Measurements from ENCODE around the gene GRIK5.

The GRIK5 gene

DNA sequence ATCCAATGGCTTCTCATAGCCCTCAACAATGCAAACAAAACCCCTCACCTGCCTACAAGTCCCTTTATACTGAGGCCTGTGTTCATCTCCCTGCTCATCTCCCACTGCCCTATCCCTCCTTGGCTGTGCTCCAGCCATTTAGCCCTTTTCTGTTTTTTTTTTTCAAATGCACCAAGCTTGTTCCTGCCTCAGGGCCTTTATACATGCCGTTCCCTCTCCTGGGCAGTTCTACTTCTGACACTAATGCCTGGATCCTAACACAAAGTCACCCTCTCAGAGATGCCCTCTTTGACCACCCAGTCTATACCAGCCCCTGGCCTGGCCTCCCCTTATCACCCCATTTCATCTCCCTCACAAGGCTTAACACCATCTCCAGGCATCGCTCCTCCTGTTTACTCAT is 32.9 kb upstream of the GRIK5 start:
- no peak for TF ChIP-seq CTCF (conservative IDR thresholded peaks at IDR 0.05)
- TF ChIP-seq ZFX (IDR thresholded peaks at IDR 0.05): no peak
- H3K27ac ChIP-seq: no peak overlapping the region

- H3K27ac ChIP-seq: peak overlapping the region; percentile 64
These were observed 30.2 kb upstream of the GRIK5 start for GRCh38 chr19:42100241-42100640.

- TF ChIP-seq CTCF (conservative IDR thresholded peaks at IDR 0.05): no peak
- no peak for TF ChIP-seq ZFX (IDR thresholded peaks at IDR 0.05)
These were observed 29.4 kb upstream of the GRIK5 start for GRCh38 chr19:42099336-42099925.

GRCh38 chr19:42098781-42099180 is 28.8 kb upstream of the GRIK5 start:
- peak overlapping the region; percentile 64 for H3K27ac ChIP-seq
- TF ChIP-seq CTCF (conservative IDR thresholded peaks at IDR 0.05) (no peak), ZFX (IDR thresholded peaks at IDR 0.05) (no peak)

More at GRCh38 chr19:42099336-42099925, 29.4 kb upstream of the GRIK5 start:
- H3K27ac ChIP-seq: peak overlapping the region; percentile 64

DNA sequence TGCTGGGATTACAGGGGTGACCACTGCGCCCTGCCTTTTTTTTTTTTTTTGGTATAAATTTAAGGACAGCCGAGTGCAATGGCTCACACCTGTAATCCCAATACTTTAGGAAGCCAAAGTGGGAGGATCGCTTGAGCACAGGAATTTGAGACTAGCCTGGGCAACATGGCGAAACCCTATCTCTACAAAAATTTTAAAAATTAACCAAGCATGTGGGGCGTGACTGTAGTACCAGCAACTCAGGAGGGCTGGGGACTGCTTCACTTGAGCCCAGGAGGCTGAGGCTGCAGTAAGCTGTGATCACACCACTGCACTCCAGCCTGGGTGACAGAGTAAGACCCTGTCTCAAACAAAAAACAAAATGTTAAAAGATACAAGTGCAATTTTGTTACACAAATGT is 27.5 kb upstream of the GRIK5 start:
- TF ChIP-seq CTCF (conservative IDR thresholded peaks at IDR 0.05) (no peak), ZFX (IDR thresholded peaks at IDR 0.05) (no peak)
- H3K27ac ChIP-seq: peak overlapping the region; percentile 64

- TF ChIP-seq ZFX (IDR thresholded peaks at IDR 0.05): no peak
- no peak for TF ChIP-seq CTCF (conservative IDR thresholded peaks at IDR 0.05)
- H3K27ac ChIP-seq: no peak overlapping the region
These were observed 26.3 kb upstream of the GRIK5 start for GRCh38 chr19:42096255-42096837.

DNA sequence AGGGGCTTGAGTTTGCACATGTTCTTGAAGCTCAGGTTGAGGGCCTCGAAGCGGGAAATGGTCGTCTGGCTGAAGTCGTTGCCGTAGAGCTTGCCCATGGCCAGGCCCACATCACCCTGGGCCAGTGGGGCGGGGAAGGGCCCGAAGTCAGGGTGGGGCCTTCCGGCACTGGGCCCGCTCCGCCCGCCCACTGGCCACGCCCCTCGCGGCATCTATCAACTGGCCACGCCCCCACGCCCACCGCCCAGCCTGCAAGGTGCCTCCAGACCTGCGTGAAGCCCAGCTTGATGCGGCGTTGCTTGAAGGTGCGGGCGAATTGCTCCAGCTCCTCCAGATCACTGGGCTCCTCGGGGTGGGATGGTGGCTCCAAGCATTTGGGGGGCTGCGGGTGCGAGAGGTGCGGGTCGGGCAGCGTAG is 25.8 kb upstream of the GRIK5 start:
- H3K27ac ChIP-seq: no peak overlapping the region
- TF ChIP-seq CTCF (conservative IDR thresholded peaks at IDR 0.05): no peak
- TF ChIP-seq ZFX (IDR thresholded peaks at IDR 0.05): no peak
